GM12878 (cell line): Measurements from ENCODE around the gene ZNF627. TPM values are rescaled to one million over a fixed set of nuclear protein-coding genes. Genes with fewer than 3 reads are reported as not detected.
A peak's percentile ranks its signal among the peaks of the same experiment; 100 is the strongest.

Experiments used
- EED ChIP-seq: sonication (generic); IDR thresholded peaks from 2 replicates; pipeline ENCODE4 v1.6.1; 2016; ENCODE audit warnings: antibody characterized with exemption, low read depth
- EGR1 ChIP-seq, 2 experiments: IDR thresholded peaks; 1 replicate in 1 of 2; 2 replicates in 1 of 2; pipeline ENCODE4 v1.6.1; 2011 to 2012; ENCODE audit warnings: low read depth in 2 of 2, low read length in 2 of 2, borderline replicate concordance in 1 of 2, mild to moderate bottlenecking in 1 of 2, moderate library complexity in 1 of 2
- MEF2A ChIP-seq: IDR thresholded peaks from 2 replicates; pipeline ENCODE4 v1.6.1; 2011; ENCODE audit warnings: low read depth, mild to moderate bottlenecking, low read length, moderate library complexity; ENCODE audit not compliant: insufficient read depth
- MXI1 ChIP-seq: fragments of 150-350 bp; IDR thresholded peaks from 2 replicates; pipeline ENCODE4 v1.6.1; 2011; ENCODE audit warnings: low read depth, mild to moderate bottlenecking, inconsistent platforms, low read length, improper control_type of control experiment
- MYC ChIP-seq: IDR thresholded peaks from 2 replicates; pipeline ENCODE4 v1.6.1; 2011; ENCODE audit warnings: mild to moderate bottlenecking, low read length, moderate library complexity, inconsistent platforms; ENCODE audit not compliant: insufficient read depth, insufficient replicate concordance, insufficient read length, severe bottlenecking
- NRF1 ChIP-seq: conservative IDR thresholded peaks from 2 replicates; pipeline ENCODE4 v1.6.1; 2011; ENCODE audit warnings: mild to moderate bottlenecking, low read depth, low read length, improper control_type of control experiment
- PAX8 ChIP-seq: fragments of 450-650 bp; IDR thresholded peaks from 2 replicates; pipeline ENCODE4 v1.6.1; 2017; ENCODE audit warnings: mild to moderate bottlenecking, moderate library complexity
- PBX3 ChIP-seq: IDR thresholded peaks from 2 replicates; pipeline ENCODE4 v1.6.1; 2011; ENCODE audit warnings: mild to moderate bottlenecking, low read depth, low read length, moderate library complexity; ENCODE audit not compliant: insufficient replicate concordance
- PKNOX1 ChIP-seq: fragments of 450-650 bp; IDR thresholded peaks from 2 replicates; pipeline ENCODE4 v1.6.1; 2016; ENCODE audit warnings: mild to moderate bottlenecking
- POU2F2 ChIP-seq: IDR thresholded peaks from 3 replicates; pipeline ENCODE4 v1.6.1; 2011; ENCODE audit warnings: low read depth, mild to moderate bottlenecking, low read length, borderline replicate concordance
- SMAD1 ChIP-seq: fragments of 450-650 bp; IDR thresholded peaks from 2 replicates; pipeline ENCODE4 v1.6.1; 2018; ENCODE audit warnings: mild to moderate bottlenecking, low read depth; ENCODE audit not compliant: partially characterized antibody
- TBL1XR1 ChIP-seq: IDR thresholded peaks from 2 replicates; pipeline ENCODE4 v1.6.1; 2012; ENCODE audit warnings: low read depth, low read length, improper control_type of control experiment
- ZBTB40 ChIP-seq: fragments of 450-650 bp; IDR thresholded peaks from 2 replicates; pipeline ENCODE4 v1.6.1; 2016; ENCODE audit warnings: mild to moderate bottlenecking, moderate library complexity, borderline replicate concordance
- ZNF207 ChIP-seq: fragments of 450-650 bp; IDR thresholded peaks from 2 replicates; pipeline ENCODE4 v1.6.1; 2014; ENCODE audit warnings: antibody characterized with exemption, mild to moderate bottlenecking, borderline replicate concordance
- polyA plus RNA-seq, 11 experiments: library from polyadenylated mRNA; depleted of rRNA in 4 of 11; unstranded in 6 of 11; stranded (reverse) in 5 of 11; fragments of >200 nt; fragmentation: Nextera tagmentation in 4 of 11; fragmentation: Illumina TruSeq in 1 of 11; extraction: Ambion mirVana in 4 of 11; extraction: Trizol in 1 of 11; gene quantifications; 1 replicate in 1 of 11; 2 replicates in 10 of 11; pipeline versions ENCODE4 v1.2.1 to v1.2.3, GENCODE V29; 2011 to 2016; ENCODE audit warnings: inconsistent platforms in 2 of 11, missing spikeins in 2 of 11, low read depth in 1 of 11
- total RNA-seq, 4 experiments: library from RNA; depleted of rRNA in 3 of 4; stranded (reverse); fragments of >200 nt in 3 of 4; fragmentation: Illumina TruSeq in 1 of 4; extraction: Trizol in 1 of 4; gene quantifications; 2 replicates each; pipeline versions ENCODE4 v1.2.1 to v1.2.3, GENCODE V29; 2013 to 2021
- TF ChIP-seq, protein P1 (sequence below), 3 experiments: IDR thresholded peaks in 2 of 3; conservative IDR thresholded peaks in 1 of 3; 2 replicates each; pipeline ENCODE4 v1.5.1; 2011; ENCODE audit warnings: low read depth in 3 of 3, low read length in 3 of 3, mild to moderate bottlenecking in 3 of 3, control low read depth in 2 of 3, moderate library complexity in 2 of 3, inconsistent platforms in 1 of 3, mixed read lengths in 1 of 3; ENCODE audit not compliant: control insufficient read depth in 2 of 3, insufficient read depth in 1 of 3; ENCODE audit errors: extremely low read depth in 1 of 3
- TF ChIP-seq, protein P2 (sequence below): fragments of 450-650 bp; IDR thresholded peaks from 2 replicates; pipeline ENCODE4 v1.6.1; 2017; ENCODE audit warnings: low read depth, mild to moderate bottlenecking, moderate library complexity

ZNF627 gene
- total and polyA plus RNA-seq, 10 of the 15 experiments (the other 5 are each of a cell fraction or from before 2014, with no cell fraction given) = 5.1 to 13.7 (median 10.2) TPM

DNA sequence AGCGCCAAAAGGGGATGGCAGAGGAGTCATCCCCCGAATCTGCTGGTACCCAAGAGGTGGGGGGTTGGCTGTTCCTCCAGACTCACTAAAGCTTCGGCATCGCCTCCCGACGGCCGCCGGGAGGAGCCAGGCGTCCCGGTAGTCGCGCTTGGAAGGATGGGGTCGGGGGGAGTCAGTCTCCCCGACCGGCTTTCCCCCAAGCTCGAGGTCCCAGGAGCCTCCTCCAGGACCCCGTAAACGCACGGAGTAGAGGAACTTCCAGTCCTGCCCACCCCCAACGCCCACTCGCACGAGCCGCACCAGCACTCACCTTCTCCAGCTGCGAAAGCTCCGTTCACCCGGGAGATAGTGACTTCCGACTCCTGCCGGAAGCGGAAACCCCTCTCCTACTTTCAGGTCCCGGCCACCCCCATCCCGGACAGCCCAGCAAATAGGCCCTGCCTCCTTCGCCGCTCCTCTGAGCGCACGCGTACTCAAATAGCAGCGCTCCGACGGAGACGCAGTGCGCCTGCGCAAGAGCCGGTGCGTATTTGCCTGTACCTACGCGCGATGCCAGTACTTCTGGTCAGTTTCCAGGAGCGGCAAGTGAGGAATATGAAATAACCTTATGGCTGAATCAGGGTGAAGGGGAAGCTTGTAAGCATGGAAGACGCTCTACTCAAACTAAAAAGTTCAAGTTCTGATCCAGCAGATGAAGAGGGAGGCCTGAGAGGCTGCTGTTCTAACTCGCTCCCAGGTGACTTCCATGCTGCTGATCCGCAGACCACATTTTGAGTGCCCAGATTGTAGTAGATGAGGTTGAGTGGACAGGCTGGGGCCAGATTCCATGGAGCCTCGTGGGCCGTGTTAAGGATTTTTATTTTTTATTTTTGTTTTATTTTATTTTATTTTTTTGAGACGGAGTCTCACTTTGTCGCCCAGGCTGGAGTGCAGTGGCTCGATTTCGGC, 38.1 kb upstream of the ZNF627 start, which contains the start of gene ELOF1 (continued):
- TF ChIP-seq, protein P1, sequence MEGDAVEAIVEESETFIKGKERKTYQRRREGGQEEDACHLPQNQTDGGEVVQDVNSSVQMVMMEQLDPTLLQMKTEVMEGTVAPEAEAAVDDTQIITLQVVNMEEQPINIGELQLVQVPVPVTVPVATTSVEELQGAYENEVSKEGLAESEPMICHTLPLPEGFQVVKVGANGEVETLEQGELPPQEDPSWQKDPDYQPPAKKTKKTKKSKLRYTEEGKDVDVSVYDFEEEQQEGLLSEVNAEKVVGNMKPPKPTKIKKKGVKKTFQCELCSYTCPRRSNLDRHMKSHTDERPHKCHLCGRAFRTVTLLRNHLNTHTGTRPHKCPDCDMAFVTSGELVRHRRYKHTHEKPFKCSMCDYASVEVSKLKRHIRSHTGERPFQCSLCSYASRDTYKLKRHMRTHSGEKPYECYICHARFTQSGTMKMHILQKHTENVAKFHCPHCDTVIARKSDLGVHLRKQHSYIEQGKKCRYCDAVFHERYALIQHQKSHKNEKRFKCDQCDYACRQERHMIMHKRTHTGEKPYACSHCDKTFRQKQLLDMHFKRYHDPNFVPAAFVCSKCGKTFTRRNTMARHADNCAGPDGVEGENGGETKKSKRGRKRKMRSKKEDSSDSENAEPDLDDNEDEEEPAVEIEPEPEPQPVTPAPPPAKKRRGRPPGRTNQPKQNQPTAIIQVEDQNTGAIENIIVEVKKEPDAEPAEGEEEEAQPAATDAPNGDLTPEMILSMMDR (IDR thresholded peaks at IDR 0.05 in 2 of 3, conservative IDR thresholded peaks at IDR 0.05 in 1 of 3; ENCODE audit: control insufficient read depth in 2 of 3, extremely low read depth in 1 of 3, insufficient read depth in 1 of 3, low read depth in 3 of 3, low read length in 3 of 3) = peak in 1 of 3 experiments; percentile 12; a peak in 1 of 6 replicates
- TF ChIP-seq PAX8 (peak; percentile 51; the same call in 1 of the 2 replicates), MEF2A (no peak), TBL1XR1 (no peak), NRF1 (peak; percentile 93), MXI1 (peak; percentile 74), ZBTB40 (peak; percentile 92), ZNF207 (0 out of 2 replicates have a peak, but pooled peaks have one; percentile 45), PKNOX1 (peak; percentile 60; the same call in 1 of the 2 replicates), PBX3 (peak; percentile 41), MYC (no peak), EED (0 out of 2 replicates have a peak, but pooled peaks have one; percentile 28), POU2F2 (peak; percentile 81), EGR1 (IDR thresholded peaks at IDR 0.05; ENCODE audit: borderline replicate concordance in 1 of 2, low read depth in 2 of 2, low read length in 2 of 2) (peak in 1 of 2 experiments; percentile 86; a peak in 2 of 3 replicates), SMAD1 (peak; percentile 68)
- TF ChIP-seq, protein P2, sequence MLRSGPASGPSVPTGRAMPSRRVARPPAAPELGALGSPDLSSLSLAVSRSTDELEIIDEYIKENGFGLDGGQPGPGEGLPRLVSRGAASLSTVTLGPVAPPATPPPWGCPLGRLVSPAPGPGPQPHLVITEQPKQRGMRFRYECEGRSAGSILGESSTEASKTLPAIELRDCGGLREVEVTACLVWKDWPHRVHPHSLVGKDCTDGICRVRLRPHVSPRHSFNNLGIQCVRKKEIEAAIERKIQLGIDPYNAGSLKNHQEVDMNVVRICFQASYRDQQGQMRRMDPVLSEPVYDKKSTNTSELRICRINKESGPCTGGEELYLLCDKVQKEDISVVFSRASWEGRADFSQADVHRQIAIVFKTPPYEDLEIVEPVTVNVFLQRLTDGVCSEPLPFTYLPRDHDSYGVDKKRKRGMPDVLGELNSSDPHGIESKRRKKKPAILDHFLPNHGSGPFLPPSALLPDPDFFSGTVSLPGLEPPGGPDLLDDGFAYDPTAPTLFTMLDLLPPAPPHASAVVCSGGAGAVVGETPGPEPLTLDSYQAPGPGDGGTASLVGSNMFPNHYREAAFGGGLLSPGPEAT = peak; percentile 54; the same call in 1 of the 2 replicates
